Colonic mucosa (tissue), 4 donors: ENCODE results near the gene DMD. TPM values are rescaled to one million over a fixed set of nuclear protein-coding genes. Genes with fewer than 3 reads are reported as not detected.

Experiments
- DNase-seq: peaks from one replicate; pipeline ENCODE4 v3.0.0-alpha.2; 2020
- H3K27ac ChIP-seq: fragments of 200-600 bp; one replicate; pipeline ENCODE4 v1.8.0; 2021
- H3K27me3 ChIP-seq: fragments of 200-600 bp; one replicate; pipeline ENCODE4 v1.8.0; 2021
- H3K36me3 ChIP-seq: fragments of 200-600 bp; one replicate; pipeline ENCODE4 v1.8.0; 2021
- H3K4me1 ChIP-seq: fragments of 200-600 bp; one replicate; pipeline ENCODE4 v1.8.0; 2021; ENCODE audit warnings: mild to moderate bottlenecking
- H3K4me3 ChIP-seq: fragments of 200-600 bp; one replicate; pipeline ENCODE4 v1.8.0; 2021
- H3K9ac ChIP-seq, 2 donors: one replicate each; pipeline ENCODE4 v1.7.0; 2013; ENCODE audit warnings: control low read depth in 2 of 2, low read depth in 2 of 2, low read length in 2 of 2
- H3K9me3 ChIP-seq: fragments of 200-600 bp; one replicate; pipeline ENCODE4 v1.8.0; 2021
- CTCF ChIP-seq: fragments of 200-600 bp; IDR thresholded peaks from one replicate; pipeline ENCODE4 v1.8.0; 2022; ENCODE audit warnings: antibody characterized with exemption, mild to moderate bottlenecking
- intact Hi-C: fragments of 100-400 bp; cut with DNase I; formaldehyde crosslinking; loops from one replicate; pipeline ENCODE4 v1.14.1; 2022
- total RNA-seq, 2 donors: library from RNA; stranded (reverse); fragmentation: NEBNext Ultra II Directional in 1 of 2; extraction: Animal tissue kit (Norgen Biotek cat#: 25700) in 1 of 2; gene quantifications; one replicate each; pipeline ENCODE4 v1.2.1, GENCODE V29; 2021
- donor health status: healthy.
- donor health status: DM: no; HTN: no; CAD: no.
- donor health status: DM: no; HTN: no; CAD: no.

The DMD gene
- total RNA-seq, 2 donors from 2014 or later: 7.3 to 24.5 TPM

DNA sequence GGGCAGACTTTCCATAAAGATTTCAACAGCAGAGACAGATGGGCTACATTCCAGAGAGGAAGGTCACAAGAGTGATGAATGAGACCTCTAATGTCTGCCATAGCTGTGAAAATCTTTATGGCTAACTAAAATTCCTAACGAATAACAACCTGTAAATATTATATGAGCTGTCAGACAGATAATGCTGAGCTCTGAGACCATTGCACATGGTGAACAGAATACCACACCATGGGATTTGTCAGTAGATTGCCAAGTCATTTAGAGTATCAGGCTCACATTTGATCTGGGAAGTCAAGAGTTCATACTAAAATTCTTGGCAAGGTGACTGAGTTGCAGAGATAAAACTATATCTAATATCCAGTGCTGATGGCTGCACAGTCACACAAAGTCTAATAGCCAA, 1880.3 kb downstream of the DMD start:
- intact Hi-C loops: no loop called here
- no peaks in the 10 kb centered on the region for H3K36me3 ChIP-seq
- TF ChIP-seq CTCF: no peak
- H3K27me3 ChIP-seq: no peaks in the 10 kb centered on the region
- no peak overlapping the region for H3K27ac ChIP-seq
- H3K4me3 ChIP-seq: no peak overlapping the region
- no peak for DNase-seq
- H3K4me1 ChIP-seq: no peaks in the 10 kb centered on the region
- no peaks in the 10 kb centered on the region for H3K9me3 ChIP-seq
- H3K9ac ChIP-seq: no peak overlapping the region

GRCh38 chrX:31329298-31329697, 1882.1 kb downstream of the DMD start:
- H3K9ac ChIP-seq: no peak overlapping the region
- no peak for TF ChIP-seq CTCF
- no peak overlapping the region for H3K27ac ChIP-seq
- H3K4me3 ChIP-seq: no peak overlapping the region
- no peaks in the 10 kb centered on the region for H3K9me3 ChIP-seq
- no peaks in the 10 kb centered on the region for H3K4me1 ChIP-seq
- no peaks in the 10 kb centered on the region for H3K27me3 ChIP-seq
- intact Hi-C loops: no loop called here
- DNase-seq: no peak
- H3K36me3 ChIP-seq: no peaks in the 10 kb centered on the region

DNA sequence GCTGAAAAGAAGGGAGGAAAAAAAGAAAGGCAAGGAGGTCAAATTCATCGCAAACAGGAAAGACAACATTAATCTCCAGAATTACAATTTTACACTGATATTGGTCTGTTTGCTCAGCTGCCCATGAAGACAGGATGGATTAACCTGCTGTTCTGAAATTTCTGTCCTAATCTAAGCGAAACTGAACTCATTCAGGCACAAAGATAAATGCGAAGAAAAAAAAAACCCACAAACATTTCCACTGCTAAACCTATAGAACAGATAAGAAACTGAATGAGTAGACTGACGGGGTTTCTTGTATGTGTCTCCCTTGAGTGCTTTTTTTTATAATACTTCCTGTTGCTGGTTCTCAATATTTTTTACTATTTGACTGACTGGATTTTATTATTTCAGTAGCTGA, 1887.7 kb downstream of the DMD start:
- TF ChIP-seq CTCF: no peak
- Histone ChIP-seq H3K4me3 (no peak overlapping the region), H3K9ac (no peak overlapping the region), H3K27ac (no peak overlapping the region), H3K4me1 (no peaks in the 10 kb centered on the region), H3K27me3 (no peaks in the 10 kb centered on the region), H3K9me3 (no peaks in the 10 kb centered on the region), H3K36me3 (no peaks in the 10 kb centered on the region)
- no peak for DNase-seq
- intact Hi-C loops: no loop called here

DNA sequence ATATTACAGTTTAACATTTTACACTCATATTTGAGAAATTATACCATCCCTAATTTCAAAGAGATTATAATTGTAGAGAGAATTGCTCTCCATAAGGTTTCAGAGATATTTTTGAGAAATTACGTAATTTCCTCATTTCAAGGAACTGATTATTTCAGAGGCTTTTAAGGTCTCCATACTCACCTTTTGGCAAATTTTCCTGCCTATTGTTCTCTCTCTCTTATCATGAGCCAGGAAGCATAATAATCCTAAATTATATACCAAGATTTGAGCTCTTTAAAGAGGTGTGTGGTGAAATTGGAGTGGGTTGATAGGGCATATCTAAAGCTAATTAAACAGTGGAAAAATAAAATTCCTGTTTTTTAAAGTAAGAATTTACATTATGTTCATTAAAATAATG, 1890.6 kb downstream of the DMD start:
- intact Hi-C loops: no loop called here
- no peaks in the 10 kb centered on the region for H3K9me3 ChIP-seq
- no peaks in the 10 kb centered on the region for H3K4me1 ChIP-seq
- no peaks in the 10 kb centered on the region for H3K27me3 ChIP-seq
- H3K27ac ChIP-seq: no peak overlapping the region
- no peak for DNase-seq
- H3K36me3 ChIP-seq: no peaks in the 10 kb centered on the region
- TF ChIP-seq CTCF: no peak
- no peak overlapping the region for H3K9ac ChIP-seq
- no peak overlapping the region for H3K4me3 ChIP-seq

DNA sequence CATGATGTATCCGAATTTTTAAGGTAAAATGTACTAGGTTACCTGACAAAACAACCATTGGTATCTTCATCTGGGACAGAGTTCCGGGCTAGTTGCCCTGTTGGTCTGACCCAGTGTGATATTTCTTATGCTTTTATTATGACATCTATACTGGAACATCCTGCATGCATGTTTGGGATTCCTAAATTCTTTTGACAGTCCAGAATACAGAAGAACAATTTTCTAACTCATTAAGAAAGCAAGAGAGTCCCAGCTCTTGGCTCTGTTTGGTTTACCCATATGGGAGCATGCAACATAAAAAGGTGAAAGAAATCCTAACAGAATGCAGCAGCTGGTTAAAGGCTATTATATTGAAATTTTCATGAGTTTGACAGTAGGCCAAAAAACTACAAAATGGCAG, 1891.8 kb downstream of the DMD start:
- H3K36me3 ChIP-seq: no peaks in the 10 kb centered on the region
- no peak for TF ChIP-seq CTCF
- no peak for DNase-seq
- H3K27me3 ChIP-seq: no peaks in the 10 kb centered on the region
- H3K4me1 ChIP-seq: no peaks in the 10 kb centered on the region
- H3K27ac ChIP-seq: no peak overlapping the region
- H3K9ac ChIP-seq: no peak overlapping the region
- no peaks in the 10 kb centered on the region for H3K9me3 ChIP-seq
- H3K4me3 ChIP-seq: no peak overlapping the region
- intact Hi-C loops: no loop called here

GRCh38 chrX:31318866-31319265, 1892.5 kb downstream of the DMD start:
- no peak for DNase-seq
- Histone ChIP-seq H3K36me3 (no peaks in the 10 kb centered on the region), H3K4me3 (no peak overlapping the region), H3K9ac (no peak overlapping the region), H3K27ac (no peak overlapping the region), H3K9me3 (no peaks in the 10 kb centered on the region), H3K27me3 (no peaks in the 10 kb centered on the region), H3K4me1 (no peaks in the 10 kb centered on the region)
- no peak for TF ChIP-seq CTCF
- intact Hi-C loops: no loop called here
